HepG2 (cell line): ENCODE results near the gene PIP4K2B. TPM values are rescaled to one million over a fixed set of nuclear protein-coding genes. Genes with fewer than 3 reads are reported as not detected.

Experiments used
- ATAC-seq: fragments of 200-7000 bp; cut with Tn5 transposase; 3 replicates; pipeline ENCODE4 v1.9.1; 2020; ENCODE audit warnings: mild to moderate bottlenecking, moderate library complexity
- BruUV-seq: library from RNA; stranded (reverse); fragments of 400-500 nt; replicated peaks from 2 replicates; lab custom pipeline; 2021; lab: Mats Ljungman, UMichigan
- CTCF ChIA-PET: fragments of 300-600 bp; formaldehyde crosslinking; extraction: SDS; loops from one replicate; lab custom pipeline; 2021; ENCODE audit warnings: low total read pairs, inconsistent platforms, low intra/inter-chr PET ratio; lab: Yijun Ruan, JAX
- POLR2A ChIA-PET: fragments of 350-600 bp; sonication (Branson Sonifier 250); formaldehyde crosslinking; loops from one replicate; lab custom pipeline; 2020; ENCODE audit warnings: antibody characterized with exemption, inconsistent platforms; lab: Yijun Ruan, JAX
- DNase-seq: peaks from one replicate; pipeline ENCODE4 v3.0.0-alpha.2; 2015; ENCODE audit warnings: low spot score
- FAIRE-seq: peaks from 3 replicates; lab custom pipeline; 2011; peaks lifted over from hg19 to GRCh38; lab: Jason Lieb, UNC
- H2AFZ ChIP-seq: one replicate; pipeline ENCODE4 v1.6.1; 2011; ENCODE audit warnings: low read length, inconsistent platforms
- H3K27ac ChIP-seq: fragments of 300-600 bp; 3 replicates; pipeline ENCODE4 v1.8.0; 2011; ENCODE audit warnings: mixed run types, mild to moderate bottlenecking, mixed read lengths, low read length, inconsistent platforms; ENCODE audit not compliant: insufficient read depth; ENCODE audit errors: extremely low read length
- H3K27me3 ChIP-seq, 2 experiments: fragments of 200-600 bp in 1 of 2; 2 replicates in 1 of 2; 3 replicates in 1 of 2; pipeline versions ENCODE4 v1.6.0 to v1.8.0; 2011; ENCODE audit warnings: low read length in 2 of 2, mild to moderate bottlenecking in 2 of 2, moderate library complexity in 2 of 2, inconsistent platforms in 1 of 2; ENCODE audit not compliant: insufficient read depth in 2 of 2, control insufficient read depth in 1 of 2
- H3K36me3 ChIP-seq, 2 experiments: fragments of 200-600 bp in 1 of 2; replicated peaks in 1 of 2; 2 replicates in 1 of 2; 3 replicates in 1 of 2; pipeline versions ENCODE4 v1.5.1 to v1.8.0; 2011; ENCODE audit warnings: low read length in 2 of 2, inconsistent platforms in 1 of 2; ENCODE audit not compliant: insufficient read depth in 2 of 2, control insufficient read depth in 1 of 2
- H3K4me1 ChIP-seq: 2 replicates; pipeline ENCODE4 v1.5.1; 2012; ENCODE audit warnings: low read length, inconsistent platforms; ENCODE audit not compliant: insufficient read depth
- H3K4me2 ChIP-seq: 2 replicates; pipeline ENCODE4 v1.6.0; 2011; ENCODE audit warnings: low read depth, low read length, inconsistent platforms
- H3K4me3 ChIP-seq, 3 experiments: fragments of 200-600 bp in 1 of 3; sonication (generic), shearing (Covaris generic) in 1 of 3; replicated peaks in 1 of 3; 2 replicates each; pipeline ENCODE4 v1.5.1; 2011 to 2016; ENCODE audit warnings: low read length in 3 of 3, inconsistent platforms in 2 of 3, low read depth in 2 of 3, mild to moderate bottlenecking in 2 of 3, control low read depth in 1 of 3, mixed read lengths in 1 of 3; ENCODE audit not compliant: insufficient read depth in 1 of 3
- H3K79me2 ChIP-seq: one replicate; pipeline ENCODE4 v1.6.1; 2011; ENCODE audit warnings: low read length, inconsistent platforms; ENCODE audit not compliant: insufficient read depth
- H3K9ac ChIP-seq: 2 replicates; pipeline ENCODE4 v1.6.0; 2011; ENCODE audit warnings: mild to moderate bottlenecking, low read depth, low read length, inconsistent platforms; ENCODE audit not compliant: insufficient read depth
- H3K9me3 ChIP-seq: 2 replicates; pipeline ENCODE4 v1.5.1; 2012; ENCODE audit warnings: mild to moderate bottlenecking, low read length
- H4K20me1 ChIP-seq: 2 replicates; pipeline ENCODE4 v1.6.0; 2011; ENCODE audit warnings: inconsistent platforms, mild to moderate bottlenecking, low read length, moderate library complexity; ENCODE audit not compliant: insufficient read depth
- HHEX ChIP-seq: IDR thresholded peaks from 2 replicates; pipeline ENCODE4 v1.6.1; 2016; ENCODE audit warnings: control low read depth
- ZNF296 ChIP-seq: sonication (generic); formaldehyde crosslinking; conservative IDR thresholded peaks from 2 replicates; pipeline ENCODE4 v1.5.0; 2020; ENCODE audit warnings: mild to moderate bottlenecking, missing genetic modification reagents
- ZNF350 ChIP-seq: sonication (generic); formaldehyde crosslinking; IDR thresholded peaks from 2 replicates; pipeline ENCODE4 v1.4.0; 2020; ENCODE audit warnings: mild to moderate bottlenecking, low read depth, missing genetic modification reagents, borderline replicate concordance
- ZNF629 ChIP-seq: sonication (generic); formaldehyde crosslinking; conservative IDR thresholded peaks from 2 replicates; pipeline ENCODE4 v1.5.0; 2020; ENCODE audit warnings: missing genetic modification reagents
- WGBS: methylation state at CpG from one replicate; pipeline ENCODE4 v1.1.6; 2017; ENCODE audit warnings: low lambda C conversion rate; 5-methylcytosine and 5-hydroxymethylcytosine counted together
- in situ Hi-C: cut with HindIII; loops from 2 replicates; pipeline ENCODE4 v1.10.0; 2017; ENCODE audit warnings: low pct_unique_long_range_greater_than_20kb; ENCODE audit not compliant: extremely low pct_ligation_motif_present
- intact Hi-C: fragments of 100-400 bp; cut with micrococcal nuclease; formaldehyde crosslinking; loops from one replicate; pipeline ENCODE4 v1.10.0; 2022; ENCODE audit not compliant: unreplicated experiment
- polyA plus RNA-seq, 8 experiments: library from polyadenylated mRNA; depleted of rRNA in 3 of 8; stranded (reverse) in 7 of 8; unstranded in 1 of 8; fragments of >200 nt; fragmentation: Illumina TruSeq in 4 of 8; extraction: Trizol in 4 of 8; gene quantifications; 2 replicates each; pipeline versions ENCODE4 v1.2.1 to v1.2.3, GENCODE V29; 2011 to 2016; ENCODE audit warnings: low read depth in 4 of 8, missing spikeins in 1 of 8, mixed read lengths in 1 of 8; ENCODE audit not compliant: insufficient read depth in 1 of 8
- total RNA-seq, 5 experiments: library from RNA; depleted of rRNA; stranded (reverse); fragments of >200 nt; fragmentation: Illumina TruSeq; extraction: Trizol; gene quantifications; 2 replicates each; pipeline ENCODE4 v1.2.3, GENCODE V29; 2016; ENCODE audit warnings: low read depth in 1 of 5
- TF ChIP-seq, protein P1 (sequence below): sonication (generic); formaldehyde crosslinking; IDR thresholded peaks from 2 replicates; pipeline ENCODE4 v1.4.0; 2020; ENCODE audit warnings: missing genetic modification reagents
- TF ChIP-seq, protein P2 (sequence below): sonication (generic); formaldehyde crosslinking; IDR thresholded peaks from 2 replicates; pipeline ENCODE4 v1.4.0; 2020; ENCODE audit warnings: missing genetic modification reagents, low read depth, mild to moderate bottlenecking, borderline replicate concordance

The PIP4K2B gene
- total and polyA plus RNA-seq, 2 of the 13 experiments (the other 11 are each of a cell fraction or from before 2014, with no cell fraction given): 20.4 to 54.0 TPM

DNA sequence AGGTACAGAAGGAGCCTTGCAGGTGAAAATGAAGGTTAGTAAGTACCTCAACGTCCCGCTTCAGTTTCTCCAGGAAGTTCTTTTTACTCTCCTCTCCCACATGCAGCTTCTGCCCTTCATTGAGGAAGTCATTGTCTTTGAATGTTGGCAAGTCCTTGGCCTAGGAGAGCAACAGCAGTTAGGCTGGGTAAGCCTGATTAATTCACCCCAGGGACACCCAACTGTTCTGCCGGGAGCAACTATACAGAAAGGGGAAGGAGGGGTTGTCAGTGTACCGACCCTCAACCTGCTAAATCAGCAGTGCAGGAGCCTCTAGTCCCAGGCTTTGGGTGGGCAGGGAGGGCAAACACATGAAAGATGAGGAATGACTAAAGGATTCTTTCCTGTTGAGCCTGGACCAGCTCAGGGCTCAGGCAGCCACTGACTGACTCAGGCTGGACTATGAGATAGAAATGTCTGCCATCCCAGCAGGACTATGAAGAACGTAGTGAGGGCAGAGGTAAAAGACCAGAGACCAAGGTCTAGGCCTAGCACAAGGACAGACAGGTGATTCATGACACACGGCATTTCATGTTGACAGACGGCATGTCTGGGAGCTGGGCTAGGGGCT lies 21.6 kb downstream of the PIP4K2B start:
- H3K27ac ChIP-seq: no peak overlapping the region
- H3K9ac ChIP-seq: no peak overlapping the region
- POLR2A ChIA-PET: interaction anchor here (0.7 kb wide), 1 partner anchor 21 kb away, joined by 3 read pairs; the partner anchor contains the start of gene PIP4K2B
- H4K20me1 ChIP-seq: no peaks in the 10 kb centered on the region
- ATAC-seq (peak; percentile 34; the same call in 1 of the 3 replicates), FAIRE-seq (no peak), DNase-seq (no peak)
- no TSS peak for BruUV-seq
- H3K27me3 ChIP-seq: no peaks in the 10 kb centered on the region
- no peak overlapping the region for H2AFZ ChIP-seq
- no peak overlapping the region for H3K4me2 ChIP-seq
- intact Hi-C loops: no loop called here
- CTCF ChIA-PET: no interaction called here
- H3K79me2 ChIP-seq: no peaks in the 10 kb centered on the region
- WGBS: 78% methylated on average over 7 of the region's 7 CpGs
- in situ Hi-C loops: no loop called here
- TF ChIP-seq ZNF296: no peak
- TF ChIP-seq ZNF350 (CRISPR knock-in tag): no peak
- TF ChIP-seq HHEX (CRISPR knock-in tag): no peak
- TF ChIP-seq, protein P1, sequence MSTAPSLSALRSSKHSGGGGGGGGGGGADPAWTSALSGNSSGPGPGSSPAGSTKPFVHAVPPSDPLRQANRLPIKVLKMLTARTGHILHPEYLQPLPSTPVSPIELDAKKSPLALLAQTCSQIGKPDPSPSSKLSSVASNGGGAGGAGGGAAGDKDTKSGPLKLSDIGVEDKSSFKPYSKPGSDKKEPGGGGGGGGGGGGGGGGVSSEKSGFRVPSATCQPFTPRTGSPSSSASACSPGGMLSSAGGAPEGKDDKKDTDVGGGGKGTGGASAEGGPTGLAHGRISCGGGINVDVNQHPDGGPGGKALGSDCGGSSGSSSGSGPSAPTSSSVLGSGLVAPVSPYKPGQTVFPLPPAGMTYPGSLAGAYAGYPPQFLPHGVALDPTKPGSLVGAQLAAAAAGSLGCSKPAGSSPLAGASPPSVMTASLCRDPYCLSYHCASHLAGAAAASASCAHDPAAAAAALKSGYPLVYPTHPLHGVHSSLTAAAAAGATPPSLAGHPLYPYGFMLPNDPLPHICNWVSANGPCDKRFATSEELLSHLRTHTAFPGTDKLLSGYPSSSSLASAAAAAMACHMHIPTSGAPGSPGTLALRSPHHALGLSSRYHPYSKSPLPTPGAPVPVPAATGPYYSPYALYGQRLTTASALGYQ (CRISPR knock-in tag): no peak
- H3K4me1 ChIP-seq: no peaks in the 10 kb centered on the region
- peaks cover 65 to 87% of the 10 kb centered on the region in 2 experiments for H3K36me3 ChIP-seq
- H3K9me3 ChIP-seq: no peaks in the 10 kb centered on the region
- H3K4me3 ChIP-seq: no peak overlapping the region

DNA sequence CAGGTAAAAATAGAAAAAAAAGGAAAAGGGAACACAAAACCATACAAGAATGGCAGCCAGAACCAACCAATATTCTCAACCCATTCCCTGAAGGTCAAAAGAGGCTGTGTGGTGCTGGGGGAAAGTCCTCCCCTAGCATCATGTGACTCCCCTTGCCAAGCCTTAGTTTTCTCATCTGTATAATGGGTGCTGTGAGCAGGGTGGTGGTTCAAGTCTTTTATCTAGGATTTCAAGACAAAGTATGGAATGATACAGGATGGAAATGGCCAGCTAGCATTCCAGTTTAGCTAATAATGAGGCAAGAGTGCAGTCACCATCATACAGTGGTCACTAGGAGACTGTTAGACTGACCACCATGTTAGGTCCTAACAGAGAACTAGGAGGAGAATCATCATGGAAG lies 26.1 kb downstream of the PIP4K2B start:
- in situ Hi-C loops: loop anchor here (25.0 kb wide), 1 partner anchor 389 kb away; the partner anchor contains the start of genes ARL5C and PLXDC1
- DNase-seq (no peak), FAIRE-seq (no peak)
- peak; percentile 94 for TF ChIP-seq ZNF629 (CRISPR knock-in tag)
- TF ChIP-seq, protein P2, sequence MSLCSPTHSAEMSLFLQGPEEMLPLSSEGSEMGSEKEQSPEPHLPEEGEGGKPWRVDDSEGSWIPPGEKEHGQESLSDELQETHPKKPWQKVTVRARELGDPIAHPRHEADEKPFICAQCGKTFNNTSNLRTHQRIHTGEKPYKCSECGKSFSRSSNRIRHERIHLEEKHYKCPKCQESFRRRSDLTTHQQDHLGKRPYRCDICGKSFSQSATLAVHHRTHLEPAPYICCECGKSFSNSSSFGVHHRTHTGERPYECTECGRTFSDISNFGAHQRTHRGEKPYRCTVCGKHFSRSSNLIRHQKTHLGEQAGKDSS (CRISPR knock-in tag): no peak
- TF ChIP-seq, all 625 proteins: peak for 1
- H4K20me1 ChIP-seq: no peaks in the 10 kb centered on the region
- no peak overlapping the region for H3K27ac ChIP-seq
- no peaks in the 10 kb centered on the region for H3K27me3 ChIP-seq
- H3K9ac ChIP-seq: no peak overlapping the region
- H3K79me2 ChIP-seq: no peaks in the 10 kb centered on the region
- H3K36me3 ChIP-seq: peaks cover 64 to 86% of the 10 kb centered on the region in 2 experiments
- intact Hi-C loops: no loop called here
- ATAC-seq: no peak
- H3K9me3 ChIP-seq: no peaks in the 10 kb centered on the region
- ChIA-PET CTCF (no interaction called here), POLR2A (no interaction called here)
- H3K4me3 ChIP-seq: no peak overlapping the region
- no peak overlapping the region for H2AFZ ChIP-seq
- BruUV-seq: no TSS peak
- H3K4me1 ChIP-seq: no peaks in the 10 kb centered on the region
- no peak overlapping the region for H3K4me2 ChIP-seq
